Naive thymus-derived CD4-positive, alpha-beta T cell (primary cell): ENCODE data around the gene MCHR2. TPM values are rescaled to one million over a fixed set of nuclear protein-coding genes. Genes with fewer than 3 reads are reported as not detected.

Source experiments
- ATAC-seq: fragments of 150-1000 bp; cut with Tn5 transposase; 2 replicates; pipeline ENCODE4 v1.10.0; 2021; ENCODE audit warnings: mild to moderate bottlenecking, moderate library complexity
- CTCF ChIA-PET: fragments of 350-600 bp; sonication (Branson Sonifier 250); formaldehyde crosslinking; loops from one replicate; lab custom pipeline; 2021; ENCODE audit warnings: antibody characterized with exemption; lab: Charles Lee
- POLR2A ChIA-PET: fragments of 350-600 bp; sonication (Branson Sonifier 250); formaldehyde crosslinking; loops from one replicate; lab custom pipeline; 2021; ENCODE audit warnings: antibody characterized with exemption, inconsistent platforms; lab: Charles Lee
- DNase-seq, 9 donors: peaks; one replicate each; pipeline versions ENCODE4 v3.0.0 to v3.0.0-alpha.2; 2020 to 2022; ENCODE audit warnings: mixed read lengths in 1 of 9
- H3K27ac ChIP-seq: one replicate; pipeline ENCODE4 v1.7.0; 2013; ENCODE audit warnings: mild to moderate bottlenecking, low read depth, low read length, moderate library complexity
- H3K27me3 ChIP-seq, 2 donors: one replicate each; pipeline ENCODE4 v1.7.0; 2013; ENCODE audit warnings: low read length in 2 of 2, mild to moderate bottlenecking in 2 of 2, moderate library complexity in 2 of 2; ENCODE audit not compliant: control insufficient read depth in 2 of 2, insufficient read depth in 2 of 2
- H3K36me3 ChIP-seq, 3 experiments: 1 replicate in 2 of 3; 2 replicates in 1 of 3; pipeline ENCODE4 v1.7.0; 2013; ENCODE audit warnings: low read length in 3 of 3, mild to moderate bottlenecking in 3 of 3, moderate library complexity in 1 of 3; ENCODE audit not compliant: insufficient read depth in 3 of 3, control insufficient read depth in 2 of 3
- H3K4me1 ChIP-seq, 2 donors: one replicate each; pipeline ENCODE4 v1.7.0; 2013; ENCODE audit warnings: low read length in 2 of 2, mild to moderate bottlenecking in 2 of 2, moderate library complexity in 1 of 2; ENCODE audit not compliant: control insufficient read depth in 2 of 2, insufficient read depth in 2 of 2
- H3K4me3 ChIP-seq: 2 replicates; pipeline ENCODE4 v1.7.0; 2013; ENCODE audit warnings: mild to moderate bottlenecking, low read length
- H3K9me3 ChIP-seq, 3 experiments: 1 replicate in 2 of 3; 2 replicates in 1 of 3; pipeline ENCODE4 v1.7.0; 2013; ENCODE audit warnings: low read length in 3 of 3; ENCODE audit not compliant: control insufficient read depth in 2 of 3
- H3K27ac Mint-ChIP-seq, 9 donors: one replicate each; pipeline ENCODE4 v1.8.0; 2020 to 2022; ENCODE audit warnings: mixed read lengths in 9 of 9, mild to moderate bottlenecking in 8 of 9, moderate library complexity in 5 of 9, inconsistent platforms in 2 of 9
- H3K27me3 Mint-ChIP-seq, 5 donors: one replicate each; pipeline ENCODE4 v1.8.0; 2021 to 2022; ENCODE audit warnings: mixed read lengths in 5 of 5, mild to moderate bottlenecking in 1 of 5
- H3K36me3 Mint-ChIP-seq, 5 donors: one replicate each; pipeline ENCODE4 v1.8.0; 2020 to 2022; ENCODE audit warnings: mixed read lengths in 5 of 5, mild to moderate bottlenecking in 3 of 5, inconsistent platforms in 1 of 5
- H3K4me1 Mint-ChIP-seq, 7 donors: one replicate each; pipeline ENCODE4 v1.8.0; 2020 to 2022; ENCODE audit warnings: mixed read lengths in 7 of 7, mild to moderate bottlenecking in 3 of 7, inconsistent platforms in 1 of 7
- H3K4me3 Mint-ChIP-seq, 10 donors: one replicate each; pipeline ENCODE4 v1.8.0; 2020 to 2022; ENCODE audit warnings: mild to moderate bottlenecking in 10 of 10, mixed read lengths in 10 of 10, moderate library complexity in 6 of 10, inconsistent platforms in 2 of 10
- H3K9me3 Mint-ChIP-seq, 11 donors: one replicate each; pipeline ENCODE4 v1.8.0; 2020 to 2022; ENCODE audit warnings: mixed read lengths in 11 of 11, mild to moderate bottlenecking in 4 of 11, inconsistent platforms in 1 of 11, moderate library complexity in 1 of 11
- intact Hi-C, 2 donors: fragments of 100-400 bp; cut with micrococcal nuclease; formaldehyde crosslinking; loops; one replicate each; pipeline ENCODE4 v1.15.1; 2023
- polyA plus RNA-seq, 2 donors: library from polyadenylated mRNA; unstranded; fragments of 300-500 nt; fragmentation: Illumina TruSeq; gene quantifications; one replicate each; pipeline ENCODE4 v1.2.3, GENCODE V29; 2021
- total RNA-seq, 6 experiments: library from RNA in 5 of 6; stranded (reverse) in 5 of 6; gene quantifications; 1 replicate in 5 of 6; 2 replicates in 1 of 6; pipeline ENCODE4 v1.2.3 and lab custom pipeline; 2021 to 2026

MCHR2 gene
- total and polyA plus RNA-seq, 7 experiments from 2014 or later: not detected

DNA sequence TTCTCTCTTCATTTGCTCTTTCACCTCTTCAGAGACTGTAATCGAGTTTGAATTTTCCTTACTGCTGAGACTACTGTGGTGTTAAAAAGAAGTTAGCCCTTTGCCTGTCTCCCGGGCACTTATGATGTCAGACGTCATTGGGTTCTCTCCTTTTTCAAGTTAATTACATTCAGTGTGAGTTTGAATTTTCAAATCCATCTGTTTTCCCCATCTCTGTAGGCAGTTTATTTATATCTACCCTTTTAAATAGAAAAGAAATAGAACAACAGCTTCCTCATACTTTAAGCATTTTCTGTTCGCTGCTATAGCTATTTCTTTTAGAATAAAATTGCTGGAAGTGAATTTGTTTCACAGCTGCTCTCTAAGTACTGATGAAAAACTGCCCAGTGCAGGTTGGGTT is 81.4 kb downstream of the MCHR2 start:
- intact Hi-C loops: no loop called here
- H3K27me3 ChIP-seq: no peaks in the 10 kb centered on the region
- no peaks in the 10 kb centered on the region for H3K9me3 ChIP-seq
- Mint-ChIP-seq H3K36me3 (no peaks in the 10 kb centered on the region), H3K9me3 (peaks cover 0 to 3% (median 0%) of the 10 kb centered on the region in 11 donors), H3K27me3 (peaks cover 0 to 9% (median 6%) of the 10 kb centered on the region in 5 donors), H3K27ac (no peak overlapping the region), H3K4me3 (no peak overlapping the region), H3K4me1 (no peaks in the 10 kb centered on the region)
- H3K4me3 ChIP-seq: no peak overlapping the region
- H3K4me1 ChIP-seq: no peaks in the 10 kb centered on the region
- CTCF ChIA-PET: no interaction called here
- POLR2A ChIA-PET: no interaction called here
- no peak overlapping the region for H3K27ac ChIP-seq
- no peaks in the 10 kb centered on the region for H3K36me3 ChIP-seq
- DNase-seq: no peak
- ATAC-seq: no peak

GRCh38 chr6:99905209-99906106 is 88.6 kb downstream of the MCHR2 start:
- Histone ChIP-seq H3K4me1 (no peaks in the 10 kb centered on the region), H3K9me3 (no peaks in the 10 kb centered on the region), H3K36me3 (no peaks in the 10 kb centered on the region), H3K4me3 (no peak overlapping the region), H3K27me3 (no peaks in the 10 kb centered on the region), H3K27ac (no peak overlapping the region)
- DNase-seq (peak in 3 of 9 donors; percentile 2 to 24 (median 4)), ATAC-seq (no peak)
- CTCF ChIA-PET: no interaction called here
- no peaks in the 10 kb centered on the region for H3K36me3 Mint-ChIP-seq
- H3K4me3 Mint-ChIP-seq: no peak overlapping the region
- intact Hi-C loops: loop anchor here (5.0 to 10.0 kb wide), 2 partner anchors 438 to 441 kb away; no protein-coding TSS in a partner anchor
- POLR2A ChIA-PET: no interaction called here
- H3K4me1 Mint-ChIP-seq: no peaks in the 10 kb centered on the region
- H3K27me3 Mint-ChIP-seq: peaks cover 2 to 24% (median 7%) of the 10 kb centered on the region in 5 donors
- H3K27ac Mint-ChIP-seq: no peak overlapping the region
- H3K9me3 Mint-ChIP-seq: no peaks in the 10 kb centered on the region

- no peaks in the 10 kb centered on the region for H3K27me3 ChIP-seq
- no peak overlapping the region for H3K27ac ChIP-seq
- H3K9me3 ChIP-seq: no peaks in the 10 kb centered on the region
- no peak for ATAC-seq
- DNase-seq: no peak
- no peaks in the 10 kb centered on the region for H3K36me3 ChIP-seq
- ChIA-PET POLR2A (interaction anchor here (0.9 kb wide), 1 partner anchor 38 kb away, joined by 3 read pairs; no protein-coding TSS in a partner anchor), CTCF (no interaction called here)
- no peaks in the 10 kb centered on the region for H3K36me3 Mint-ChIP-seq
- intact Hi-C loops: loop anchor here in 1 of 2 donors (10.0 kb wide), 1 partner anchor 437 kb away; no protein-coding TSS in a partner anchor
- H3K27ac Mint-ChIP-seq: no peak overlapping the region
- no peak overlapping the region for H3K4me3 ChIP-seq
- no peaks in the 10 kb centered on the region for H3K4me1 Mint-ChIP-seq
- no peaks in the 10 kb centered on the region for H3K4me1 ChIP-seq
- H3K4me3 Mint-ChIP-seq: no peak overlapping the region
- peaks cover 2 to 27% (median 11%) of the 10 kb centered on the region in 5 donors for H3K27me3 Mint-ChIP-seq
- H3K9me3 Mint-ChIP-seq: no peaks in the 10 kb centered on the region
Observed at GRCh38 chr6:99901596-99902384, 92.2 kb downstream of the MCHR2 start.

GRCh38 chr6:99894815-99895214 is 99.2 kb downstream of the MCHR2 start:
- no peak overlapping the region for H3K27ac Mint-ChIP-seq
- no peak for ATAC-seq
- intact Hi-C loops: no loop called here
- H3K27me3 Mint-ChIP-seq: peaks cover 0 to 47% (median 18%) of the 10 kb centered on the region in 5 donors
- H3K9me3 Mint-ChIP-seq: no peaks in the 10 kb centered on the region
- Histone ChIP-seq H3K36me3 (no peaks in the 10 kb centered on the region), H3K4me3 (no peak overlapping the region), H3K27me3 (no peaks in the 10 kb centered on the region), H3K27ac (no peak overlapping the region), H3K9me3 (no peaks in the 10 kb centered on the region), H3K4me1 (no peaks in the 10 kb centered on the region)
- H3K4me1 Mint-ChIP-seq: peaks cover 0 to 2% (median 0%) of the 10 kb centered on the region in 7 donors
- ChIA-PET CTCF (no interaction called here), POLR2A (no interaction called here)
- H3K36me3 Mint-ChIP-seq: no peaks in the 10 kb centered on the region
- no peak for DNase-seq
- no peak overlapping the region for H3K4me3 Mint-ChIP-seq

DNA sequence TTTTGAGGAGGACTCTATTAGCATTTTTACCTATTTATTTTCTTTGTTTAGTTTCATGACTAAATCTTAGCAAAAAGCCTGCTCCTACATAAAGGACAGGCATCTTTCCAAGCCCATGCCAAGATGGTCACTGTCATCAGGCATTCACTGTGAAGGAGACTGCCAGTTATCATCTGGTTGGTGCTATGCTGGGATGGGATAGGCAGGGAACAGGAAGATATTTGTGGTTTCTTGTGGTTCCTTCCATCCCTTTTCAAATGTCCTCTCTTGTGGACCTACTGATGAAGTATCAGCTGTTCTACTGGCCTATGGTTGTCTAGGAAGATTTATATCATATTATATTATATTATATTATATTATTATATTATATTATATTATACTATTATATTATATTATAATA is 107.0 kb downstream of the MCHR2 start:
- Histone ChIP-seq H3K27me3 (no peaks in the 10 kb centered on the region), H3K27ac (no peak overlapping the region), H3K9me3 (no peaks in the 10 kb centered on the region), H3K4me1 (no peaks in the 10 kb centered on the region), H3K4me3 (no peak overlapping the region), H3K36me3 (no peaks in the 10 kb centered on the region)
- Mint-ChIP-seq H3K9me3 (no peaks in the 10 kb centered on the region), H3K27ac (no peak overlapping the region), H3K4me1 (peaks cover 0 to 8% (median 0%) of the 10 kb centered on the region in 7 donors), H3K4me3 (no peak overlapping the region), H3K36me3 (no peaks in the 10 kb centered on the region), H3K27me3 (peaks cover 0 to 12% (median 3%) of the 10 kb centered on the region in 5 donors)
- POLR2A ChIA-PET: no interaction called here
- ATAC-seq (no peak), DNase-seq (no peak)
- CTCF ChIA-PET: no interaction called here
- intact Hi-C loops: no loop called here

DNA sequence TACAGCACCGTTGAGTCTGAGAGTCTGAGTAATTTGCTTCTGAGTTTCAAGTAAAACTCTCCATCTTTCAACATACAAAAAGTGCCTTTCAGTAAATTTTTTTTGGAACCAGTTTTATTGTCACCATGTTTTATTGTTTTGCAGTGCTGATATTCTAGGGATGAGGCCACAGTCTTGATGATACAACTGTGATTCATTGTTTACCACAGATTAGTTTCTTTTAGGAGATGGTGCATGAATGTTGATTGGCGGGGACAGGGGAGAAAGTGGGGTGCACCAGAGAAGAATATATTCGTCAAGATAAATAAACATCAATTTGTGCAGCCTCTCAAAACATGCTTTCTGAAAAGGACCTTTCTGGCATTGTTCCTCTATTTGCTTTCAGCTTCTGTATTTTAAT is 109.0 kb downstream of the MCHR2 start:
- CTCF ChIA-PET: no interaction called here

More for the DNA sequence above, 109.0 kb downstream of the MCHR2 start:
- H3K4me1 ChIP-seq: no peaks in the 10 kb centered on the region
- no peak overlapping the region for H3K27ac ChIP-seq
- intact Hi-C loops: no loop called here
- POLR2A ChIA-PET: no interaction called here
- H3K27me3 ChIP-seq: no peaks in the 10 kb centered on the region
- H3K27ac Mint-ChIP-seq: no peak overlapping the region
- peaks cover 0 to 20% (median 0%) of the 10 kb centered on the region in 7 donors for H3K4me1 Mint-ChIP-seq
- no peak overlapping the region for H3K4me3 Mint-ChIP-seq
- ATAC-seq (no peak), DNase-seq (no peak)
- no peaks in the 10 kb centered on the region for H3K9me3 Mint-ChIP-seq
- no peaks in the 10 kb centered on the region for H3K9me3 ChIP-seq
- H3K36me3 Mint-ChIP-seq: no peaks in the 10 kb centered on the region
- H3K36me3 ChIP-seq: no peaks in the 10 kb centered on the region
- H3K27me3 Mint-ChIP-seq: peaks cover 0 to 11% (median 0%) of the 10 kb centered on the region in 5 donors
- no peak overlapping the region for H3K4me3 ChIP-seq
